OCI-LY7 (cell line): ENCODE results near the gene CTAGE6.
"Not testable (repeated sequence)": the region's sequence is repeated elsewhere in the genome, so short reads cannot be mapped to it uniquely, and the experiment has no call there.

Experiments used
- CTCF ChIP-seq: fragments of 200-600 bp; sonication (generic); conservative IDR thresholded peaks from 2 replicates; pipeline ENCODE4 v1.5.1; 2014; ENCODE audit warnings: mild to moderate bottlenecking, antibody characterized with exemption, low read length, moderate library complexity, mixed read lengths
- EZH2phosphoT487 ChIP-seq: fragments of 200-600 bp; sonication (generic); IDR thresholded peaks from 2 replicates; pipeline ENCODE4 v1.6.1; 2018; ENCODE audit warnings: low read depth, borderline replicate concordance, mild to moderate bottlenecking, mixed run types, antibody characterized with exemption, low read length, moderate library complexity, mixed read lengths

- TF ChIP-seq CTCF, EZH2phosphoT487: not testable (repeated sequence)
These were observed 28.1 kb upstream of the CTAGE6 start for GRCh38 chr7:143785415-143786182.
